ENCODE data around the gene SMARCA4.
A peak's percentile ranks its signal among the peaks of the same experiment; 100 is the strongest.

Gene SMARCA4

DNA sequence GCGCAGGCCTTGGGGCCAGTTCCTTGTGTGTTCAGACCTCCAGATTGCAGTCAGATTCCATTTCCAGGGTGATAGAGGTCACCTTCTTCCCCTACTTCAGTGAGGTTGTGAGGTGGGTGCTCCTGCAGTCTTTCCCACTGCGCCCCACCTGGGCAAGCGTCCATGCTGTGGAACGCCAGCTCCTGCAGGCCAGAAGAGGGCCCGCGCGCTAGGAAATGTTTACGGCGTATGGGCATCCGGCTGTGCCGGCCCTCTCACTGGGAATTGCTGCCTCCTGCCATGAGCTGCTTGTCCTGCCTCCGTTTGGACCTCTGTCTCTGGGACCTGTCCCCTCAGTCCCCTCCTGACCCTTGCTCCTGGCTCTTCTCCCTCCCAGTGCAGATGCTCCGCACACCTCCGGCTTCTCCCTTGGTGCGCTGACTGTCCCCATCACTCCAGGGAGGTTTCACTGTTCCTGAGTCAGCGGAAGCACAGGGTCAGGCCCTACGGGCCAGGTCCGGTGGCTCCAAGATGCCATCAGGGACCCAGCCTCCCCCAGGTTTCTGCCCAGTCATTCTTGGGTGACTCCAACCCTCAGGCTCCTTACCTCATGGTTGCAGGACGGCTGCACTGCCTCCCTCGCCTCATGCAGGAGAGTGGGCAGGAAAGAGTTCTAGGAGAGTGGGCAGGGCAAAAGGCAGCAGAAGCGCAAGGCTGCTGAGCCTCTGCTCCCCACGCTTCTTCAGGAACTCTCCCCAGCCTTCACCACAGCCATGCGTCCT is 56.6 kb downstream of the SMARCA4 start:
- Histone ChIP-seq H3K4me1 (ENCODE audit: control insufficient read depth, insufficient read depth, low read length) (no peaks in the 10 kb centered on the region), H3K9me3 (ENCODE audit: control insufficient read depth, insufficient read depth, low read depth, low read length) (no peaks in the 10 kb centered on the region), H3K27ac (ENCODE audit: extremely low read depth, low read depth, low read length) (no peak overlapping the region), H3K4me3 (ENCODE audit: low read depth, low read length) (no peak overlapping the region), H3K36me3 (ENCODE audit: control insufficient read depth in 2 of 2, insufficient read depth in 1 of 2, low read length in 2 of 2) (peaks cover 12 to 99% of the 10 kb centered on the region in 2 experiments; a peak in 2 of 3 replicates)
- ChIA-PET POLR2A (no interaction called here), CTCF (interaction anchor here (0.6 to 1.0 kb wide), 2 partner anchors 81 to 83 kb away, joined by 3 read pairs; no protein-coding TSS in a partner anchor)
- TF ChIP-seq ZSCAN23 (tag by site-specific recombination; IDR thresholded peaks at IDR 0.05) (no peak), RBAK (tag by site-specific recombination; IDR thresholded peaks at IDR 0.05) (no peak), TCF7L2 (IDR thresholded peaks at IDR 0.05; ENCODE audit: borderline replicate concordance, low read depth, low read length) (no peak), ZNF433 (tag by site-specific recombination; IDR thresholded peaks at IDR 0.05; ENCODE audit: low read depth) (no peak), ZNF394 (tag by site-specific recombination; IDR thresholded peaks at IDR 0.05; ENCODE audit: borderline replicate concordance) (no peak), ZSCAN30 (tag by site-specific recombination; IDR thresholded peaks at IDR 0.05) (no peak), BCL11B (tag by site-specific recombination; IDR thresholded peaks at IDR 0.05; ENCODE audit: low read depth) (no peak), ZFP37 (tag by site-specific recombination; IDR thresholded peaks at IDR 0.05) (no peak), ZNF138 (tag by site-specific recombination; IDR thresholded peaks at IDR 0.05; ENCODE audit: borderline replicate concordance) (no peak), SALL2 (tag by site-specific recombination; IDR thresholded peaks at IDR 0.05; ENCODE audit: borderline replicate concordance) (no peak), FEZF1 (tag by site-specific recombination; IDR thresholded peaks at IDR 0.05) (no peak), KLF17 (tag by site-specific recombination; IDR thresholded peaks at IDR 0.05) (no peak)
- TF ChIP-seq, protein P1, sequence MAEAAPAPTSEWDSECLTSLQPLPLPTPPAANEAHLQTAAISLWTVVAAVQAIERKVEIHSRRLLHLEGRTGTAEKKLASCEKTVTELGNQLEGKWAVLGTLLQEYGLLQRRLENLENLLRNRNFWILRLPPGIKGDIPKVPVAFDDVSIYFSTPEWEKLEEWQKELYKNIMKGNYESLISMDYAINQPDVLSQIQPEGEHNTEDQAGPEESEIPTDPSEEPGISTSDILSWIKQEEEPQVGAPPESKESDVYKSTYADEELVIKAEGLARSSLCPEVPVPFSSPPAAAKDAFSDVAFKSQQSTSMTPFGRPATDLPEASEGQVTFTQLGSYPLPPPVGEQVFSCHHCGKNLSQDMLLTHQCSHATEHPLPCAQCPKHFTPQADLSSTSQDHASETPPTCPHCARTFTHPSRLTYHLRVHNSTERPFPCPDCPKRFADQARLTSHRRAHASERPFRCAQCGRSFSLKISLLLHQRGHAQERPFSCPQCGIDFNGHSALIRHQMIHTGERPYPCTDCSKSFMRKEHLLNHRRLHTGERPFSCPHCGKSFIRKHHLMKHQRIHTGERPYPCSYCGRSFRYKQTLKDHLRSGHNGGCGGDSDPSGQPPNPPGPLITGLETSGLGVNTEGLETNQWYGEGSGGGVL (tag by site-specific recombination; IDR thresholded peaks at IDR 0.05): no peak

- no peaks in the 10 kb centered on the region for H3K9me3 ChIP-seq (ENCODE audit: control insufficient read depth, insufficient read depth, low read depth, low read length)
- H3K4me1 ChIP-seq (ENCODE audit: control insufficient read depth, insufficient read depth, low read length): no peaks in the 10 kb centered on the region
- H3K27ac ChIP-seq (ENCODE audit: extremely low read depth, low read depth, low read length): no peak overlapping the region
- ChIA-PET POLR2A (no interaction called here), CTCF (interaction anchor here (0.5 to 0.6 kb wide), 3 partner anchors 84 to 1819 kb away, joined by 3 to 4 read pairs (median 3); no protein-coding TSS in a partner anchor)
- H3K4me3 ChIP-seq (ENCODE audit: low read depth, low read length): no peak overlapping the region
- peaks cover 12 to 99% of the 10 kb centered on the region in 2 experiments; a peak in 2 of 3 replicates for H3K36me3 ChIP-seq (ENCODE audit: control insufficient read depth in 2 of 2, insufficient read depth in 1 of 2, low read length in 2 of 2)
- no peak for TF ChIP-seq ZNF776 (tag by site-specific recombination; IDR thresholded peaks at IDR 0.05; ENCODE audit: borderline replicate concordance)
- no peak for TF ChIP-seq ZNF768 (tag by site-specific recombination; IDR thresholded peaks at IDR 0.05)
- no peak for TF ChIP-seq ZNF2 (tag by site-specific recombination; IDR thresholded peaks at IDR 0.05)
- TF ChIP-seq PATZ1 (tag by site-specific recombination; IDR thresholded peaks at IDR 0.05): peak; percentile 52; the same call in 1 of the 2 replicates
- no peak for TF ChIP-seq ZNF521 (tag by site-specific recombination; IDR thresholded peaks at IDR 0.05)
- TF ChIP-seq, protein P2, sequence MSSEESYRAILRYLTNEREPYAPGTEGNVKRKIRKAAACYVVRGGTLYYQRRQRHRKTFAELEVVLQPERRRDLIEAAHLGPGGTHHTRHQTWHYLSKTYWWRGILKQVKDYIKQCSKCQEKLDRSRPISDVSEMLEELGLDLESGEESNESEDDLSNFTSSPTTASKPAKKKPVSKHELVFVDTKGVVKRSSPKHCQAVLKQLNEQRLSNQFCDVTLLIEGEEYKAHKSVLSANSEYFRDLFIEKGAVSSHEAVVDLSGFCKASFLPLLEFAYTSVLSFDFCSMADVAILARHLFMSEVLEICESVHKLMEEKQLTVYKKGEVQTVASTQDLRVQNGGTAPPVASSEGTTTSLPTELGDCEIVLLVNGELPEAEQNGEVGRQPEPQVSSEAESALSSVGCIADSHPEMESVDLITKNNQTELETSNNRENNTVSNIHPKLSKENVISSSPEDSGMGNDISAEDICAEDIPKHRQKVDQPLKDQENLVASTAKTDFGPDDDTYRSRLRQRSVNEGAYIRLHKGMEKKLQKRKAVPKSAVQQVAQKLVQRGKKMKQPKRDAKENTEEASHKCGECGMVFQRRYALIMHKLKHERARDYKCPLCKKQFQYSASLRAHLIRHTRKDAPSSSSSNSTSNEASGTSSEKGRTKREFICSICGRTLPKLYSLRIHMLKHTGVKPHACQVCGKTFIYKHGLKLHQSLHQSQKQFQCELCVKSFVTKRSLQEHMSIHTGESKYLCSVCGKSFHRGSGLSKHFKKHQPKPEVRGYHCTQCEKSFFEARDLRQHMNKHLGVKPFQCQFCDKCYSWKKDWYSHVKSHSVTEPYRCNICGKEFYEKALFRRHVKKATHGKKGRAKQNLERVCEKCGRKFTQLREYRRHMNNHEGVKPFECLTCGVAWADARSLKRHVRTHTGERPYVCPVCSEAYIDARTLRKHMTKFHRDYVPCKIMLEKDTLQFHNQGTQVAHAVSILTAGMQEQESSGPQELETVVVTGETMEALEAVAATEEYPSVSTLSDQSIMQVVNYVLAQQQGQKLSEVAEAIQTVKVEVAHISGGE (tag by site-specific recombination; conservative IDR thresholded peaks at IDR 0.05; ENCODE audit: low read depth): no peak
- TF ChIP-seq, protein P3, sequence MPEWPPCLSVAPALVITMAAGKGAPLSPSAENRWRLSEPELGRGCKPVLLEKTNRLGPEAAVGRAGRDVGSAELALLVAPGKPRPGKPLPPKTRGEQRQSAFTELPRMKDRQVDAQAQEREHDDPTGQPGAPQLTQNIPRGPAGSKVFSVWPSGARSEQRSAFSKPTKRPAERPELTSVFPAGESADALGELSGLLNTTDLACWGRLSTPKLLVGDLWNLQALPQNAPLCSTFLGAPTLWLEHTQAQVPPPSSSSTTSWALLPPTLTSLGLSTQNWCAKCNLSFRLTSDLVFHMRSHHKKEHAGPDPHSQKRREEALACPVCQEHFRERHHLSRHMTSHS (tag by site-specific recombination; IDR thresholded peaks at IDR 0.05): no peak
- no peak for TF ChIP-seq ZNF311 (tag by site-specific recombination; IDR thresholded peaks at IDR 0.05; ENCODE audit: borderline replicate concordance)
- no peak for TF ChIP-seq HOXC10 (CRISPR knock-in tag; IDR thresholded peaks at IDR 0.05)
- TF ChIP-seq KLF1 (tag by site-specific recombination; IDR thresholded peaks at IDR 0.05): peak; percentile 98
- TF ChIP-seq ZNF16 (tag by site-specific recombination; IDR thresholded peaks at IDR 0.05; ENCODE audit: low read depth): no peak
- TF ChIP-seq ZNF10 (tag by site-specific recombination; IDR thresholded peaks at IDR 0.05): no peak
- TF ChIP-seq ZFHX2 (tag by site-specific recombination; conservative IDR thresholded peaks at IDR 0.05): peak; percentile 81
Observed at GRCh38 chr19:11018179-11018578, 57.3 kb downstream of the SMARCA4 start.

Measured in HEK293 (cell line).